ENCODE measurements around the gene PRR36. TPM values are rescaled to one million over a fixed set of nuclear protein-coding genes. Genes with fewer than 3 reads are reported as not detected.

The PRR36 gene
- total and polyA plus RNA-seq, 2 donors (not counting 1 experiment from before 2014, with no cell fraction given): 0.01 TPM; not detected in 1

- no peaks in the 10 kb centered on the region for H3K79me2 ChIP-seq (ENCODE audit: control insufficient read depth, insufficient read depth, low read length)
- peaks cover 0 to 91% (median 35%) of the 10 kb centered on the region in 4 experiments for H3K27me3 ChIP-seq (replicated peaks in 1 of 4; ENCODE audit: control extremely low read depth in 1 of 4, control insufficient read depth in 3 of 4, insufficient read depth in 4 of 4, low read length in 3 of 4)
- H3K9me3 Mint-ChIP-seq (ENCODE audit: insufficient read depth): no peaks in the 10 kb centered on the region
- H3K27me3 Mint-ChIP-seq: peaks cover 28% of the 10 kb centered on the region
- H3K36me3 ChIP-seq (replicated peaks in 1 of 2; ENCODE audit: control extremely low read depth in 1 of 2, control insufficient read depth in 1 of 2, extremely low read depth in 1 of 2, insufficient read depth in 2 of 2, low read length in 1 of 2): peaks cover 0 to 3% of the 10 kb centered on the region in 2 experiments
- ChIA-PET CTCF (interaction anchor here (0.8 to 1.1 kb wide), 3 partner anchors 41 to 80 kb away, joined by 3 read pairs; partner anchors contain the start of genes CTXN1 and MAP2K7), POLR2A (interaction anchor here (0.6 to 1.1 kb wide), 4 partner anchors 8 to 58 kb away, joined by 3 to 7 read pairs (median 4); no protein-coding TSS in a partner anchor)
- H3K27ac Mint-ChIP-seq: no peak overlapping the region
- H3K4me1 Mint-ChIP-seq: peaks cover 14% of the 10 kb centered on the region
- H2AFZ ChIP-seq (ENCODE audit: insufficient read depth, low read depth, low read length, poor library complexity, severe bottlenecking): peak overlapping the region; percentile 18
- peak overlapping the region; percentile 47 for H3K9ac ChIP-seq (ENCODE audit: low read length)
- no peak for TF ChIP-seq EZH2 (IDR thresholded peaks at IDR 0.05; ENCODE audit: borderline replicate concordance, insufficient read depth, low read depth, low read length, poor library complexity, severe bottlenecking)
- TF ChIP-seq CTCF (IDR thresholded peaks at IDR 0.05): no peak
- ATAC-seq (ENCODE audit: low read depth): peak; percentile 66
- H3K4me3 Mint-ChIP-seq: peak overlapping the region; percentile 74
- no peak overlapping the region for H3K27ac ChIP-seq (ENCODE audit: low read length in 2 of 2)
- intact Hi-C loops (cut with micrococcal nuclease): no loop called here
- peaks cover 0 to 33% (median 0%) of the 10 kb centered on the region in 3 donors for H3K9me3 ChIP-seq (ENCODE audit: control extremely low read depth in 1 of 3, control insufficient read depth in 2 of 3, insufficient read depth in 1 of 3, low read length in 2 of 3)
- 2% methylated on average over 22 of the region's 67 CpGs for WGBS (ENCODE audit: insufficient coverage)
- peaks cover 27 to 30% of the 10 kb centered on the region in 2 donors for H3K4me1 ChIP-seq (ENCODE audit: control insufficient read depth in 2 of 2, insufficient read depth in 2 of 2, low read length in 2 of 2)
- H3K4me3 ChIP-seq (ENCODE audit: control extremely low read depth in 1 of 5, extremely low read depth in 1 of 5, insufficient read depth in 1 of 5, low read depth in 2 of 5, low read length in 4 of 5): peak overlapping the region in 3 of 5 experiments; percentile 35 to 60 (median 41)
- peak overlapping the region; percentile 80 for H3K4me2 ChIP-seq (replicated peaks; ENCODE audit: low read depth, low read length, poor library complexity, severe bottlenecking)
- peak; percentile 59 for DNase-seq
- no peaks in the 10 kb centered on the region for H4K20me1 ChIP-seq (ENCODE audit: control insufficient read depth, insufficient read depth, low read length, poor library complexity, severe bottlenecking)
These were observed 11.7 kb downstream of the PRR36 start for GRCh38 chr19:7862413-7862951.
